GM21367 (cell line): Measurements from ENCODE around the gene RAP1GAP.

Experiments
- ATAC-seq: cut with Tn5 transposase; IDR thresholded peaks from one replicate; pipeline ENCODE4 v1.9.1; 2021; ENCODE audit not compliant: unreplicated experiment

The RAP1GAP gene

GRCh38 chr1:21596174-21596573, 73.0 kb downstream of the RAP1GAP start:
- no peak for ATAC-seq

GRCh38 chr1:21594935-21595897, 73.9 kb downstream of the RAP1GAP start:
- ATAC-seq: no peak

DNA sequence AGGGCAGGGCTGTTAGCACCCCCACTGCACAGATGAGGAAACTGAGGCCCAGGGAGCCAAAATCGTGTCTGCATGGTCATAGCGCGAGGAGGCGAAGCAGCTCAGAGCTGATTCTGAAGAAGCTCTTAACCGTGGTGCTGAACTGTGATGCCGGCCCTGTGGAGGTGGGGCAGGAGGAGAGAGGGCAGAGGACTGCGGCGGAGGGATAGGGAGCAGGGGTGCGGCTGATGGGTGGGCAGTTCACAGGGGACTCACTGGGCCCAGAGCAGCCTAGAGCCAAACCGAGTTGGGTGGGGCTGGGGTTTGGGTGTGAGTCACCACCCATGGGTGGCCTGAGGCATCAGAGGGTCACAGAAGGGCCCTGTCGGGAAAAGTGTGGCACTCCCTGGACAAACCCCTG, 74.7 kb downstream of the RAP1GAP start:
- no peak for ATAC-seq

GRCh38 chr1:21593231-21593630, 75.9 kb downstream of the RAP1GAP start:
- ATAC-seq: no peak

DNA sequence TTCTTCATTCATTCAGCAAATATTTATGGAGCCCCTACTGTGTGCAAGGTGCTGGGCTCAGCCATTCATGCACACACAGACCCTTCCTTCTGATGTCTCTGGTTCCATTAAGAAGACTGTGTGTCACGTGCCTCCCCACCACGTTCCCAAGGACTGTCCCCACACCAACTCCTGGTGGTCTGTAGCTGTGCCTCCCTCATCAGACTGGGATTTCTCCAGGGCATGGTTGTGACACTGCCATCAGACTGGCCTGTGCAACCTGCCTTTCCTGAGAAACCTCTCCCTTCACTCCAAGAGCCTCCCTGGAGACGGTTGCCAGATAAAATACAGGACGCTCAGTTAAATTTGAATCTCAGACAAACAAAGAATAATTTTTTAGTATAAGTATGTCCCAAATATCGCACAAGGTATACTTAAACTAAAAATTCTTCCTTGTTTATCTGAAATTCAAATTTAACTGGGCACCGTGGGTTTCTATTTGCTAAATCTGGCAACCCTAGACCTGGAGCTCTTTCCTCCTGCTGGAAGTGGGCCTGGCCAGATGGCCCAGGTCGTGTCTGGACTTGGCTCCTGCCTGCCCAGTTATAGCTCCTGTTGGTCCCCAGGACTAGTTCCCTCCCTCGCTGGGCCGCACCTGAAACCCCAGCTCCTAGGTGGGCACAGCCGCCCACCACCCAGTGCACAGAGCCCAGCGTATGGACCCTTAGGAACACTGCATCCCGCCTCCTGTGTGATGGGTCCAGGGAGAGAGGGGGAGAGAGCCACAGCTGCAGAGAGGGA, 76.9 kb downstream of the RAP1GAP start:
- ATAC-seq: no peak

GRCh38 chr1:21590934-21591333, 78.2 kb downstream of the RAP1GAP start:
- ATAC-seq: no peak

DNA sequence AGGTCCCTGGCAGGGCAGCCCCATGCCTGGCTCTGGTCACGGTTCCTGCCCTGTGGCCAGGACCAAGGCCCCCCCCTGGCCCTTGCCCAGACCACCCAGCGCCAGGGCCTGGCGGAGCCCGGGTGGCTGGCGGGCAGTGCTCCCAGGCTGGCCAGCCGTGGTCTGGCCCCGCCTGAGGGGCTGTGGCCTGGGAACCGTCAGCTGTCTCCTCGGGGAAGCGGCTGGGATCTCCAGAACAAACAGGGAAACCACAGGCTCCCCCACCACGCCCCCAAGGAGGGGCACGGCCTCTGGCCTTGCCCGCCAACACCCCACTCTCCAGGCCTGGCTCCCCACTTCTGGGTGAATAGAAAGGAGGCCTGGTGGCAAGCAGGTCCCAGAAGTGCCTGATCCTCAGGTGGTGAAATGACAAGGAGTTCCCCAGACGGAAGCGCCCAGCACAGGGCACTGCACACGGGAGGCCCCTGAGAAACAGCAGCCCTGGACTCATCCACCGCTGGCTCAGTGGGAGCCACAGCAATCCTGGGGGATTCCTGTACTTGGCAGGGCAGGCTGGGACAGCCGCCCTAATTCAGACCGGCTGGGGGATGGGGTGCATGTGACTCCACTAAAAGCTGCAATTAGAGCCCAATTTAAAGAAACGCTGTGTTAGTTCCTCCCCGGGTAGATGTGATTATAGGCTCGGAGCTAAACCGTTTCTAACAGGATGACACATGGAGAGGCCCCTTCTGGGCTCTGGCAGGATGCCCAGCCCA, 78.9 kb downstream of the RAP1GAP start:
- ATAC-seq: no peak

DNA sequence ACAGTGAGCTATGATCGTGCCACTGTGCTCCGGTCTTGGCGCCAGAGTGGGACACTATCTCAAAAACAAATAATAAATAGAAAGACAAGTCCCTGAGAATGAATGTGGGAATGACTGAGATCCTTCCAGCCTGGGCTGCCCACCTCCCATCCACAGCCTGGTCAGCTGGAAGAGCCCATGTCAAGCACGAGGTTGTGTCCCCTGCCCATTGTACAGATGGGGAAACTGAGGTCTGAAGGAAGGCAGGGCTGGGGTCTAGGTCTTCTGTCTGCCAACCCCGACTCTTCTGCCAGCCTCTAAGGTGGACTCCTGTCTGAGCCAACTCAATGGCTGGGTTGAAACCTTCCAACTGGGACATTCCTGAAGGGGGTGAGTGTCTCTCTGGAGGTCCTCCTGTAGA, 79.5 kb downstream of the RAP1GAP start:
- no peak for ATAC-seq

DNA sequence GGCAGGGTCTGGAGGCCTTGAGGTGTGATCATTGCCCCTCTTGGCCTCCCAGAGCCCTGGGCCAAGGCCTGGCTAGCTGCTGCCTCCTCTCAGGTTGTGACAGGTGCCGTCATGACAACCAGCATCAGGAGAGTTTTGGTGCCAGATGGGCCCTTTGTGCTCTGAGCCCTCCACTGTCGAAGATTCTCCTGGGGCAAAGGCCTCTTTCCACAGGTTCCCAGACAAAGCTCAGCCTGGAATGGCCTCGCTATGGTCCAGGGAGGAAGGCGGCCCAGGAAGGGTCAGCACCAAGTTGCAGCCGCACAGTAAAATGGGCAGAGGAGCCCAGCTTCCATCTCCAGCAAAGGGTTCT, 81.6 kb downstream of the RAP1GAP start:
- ATAC-seq: no peak

DNA sequence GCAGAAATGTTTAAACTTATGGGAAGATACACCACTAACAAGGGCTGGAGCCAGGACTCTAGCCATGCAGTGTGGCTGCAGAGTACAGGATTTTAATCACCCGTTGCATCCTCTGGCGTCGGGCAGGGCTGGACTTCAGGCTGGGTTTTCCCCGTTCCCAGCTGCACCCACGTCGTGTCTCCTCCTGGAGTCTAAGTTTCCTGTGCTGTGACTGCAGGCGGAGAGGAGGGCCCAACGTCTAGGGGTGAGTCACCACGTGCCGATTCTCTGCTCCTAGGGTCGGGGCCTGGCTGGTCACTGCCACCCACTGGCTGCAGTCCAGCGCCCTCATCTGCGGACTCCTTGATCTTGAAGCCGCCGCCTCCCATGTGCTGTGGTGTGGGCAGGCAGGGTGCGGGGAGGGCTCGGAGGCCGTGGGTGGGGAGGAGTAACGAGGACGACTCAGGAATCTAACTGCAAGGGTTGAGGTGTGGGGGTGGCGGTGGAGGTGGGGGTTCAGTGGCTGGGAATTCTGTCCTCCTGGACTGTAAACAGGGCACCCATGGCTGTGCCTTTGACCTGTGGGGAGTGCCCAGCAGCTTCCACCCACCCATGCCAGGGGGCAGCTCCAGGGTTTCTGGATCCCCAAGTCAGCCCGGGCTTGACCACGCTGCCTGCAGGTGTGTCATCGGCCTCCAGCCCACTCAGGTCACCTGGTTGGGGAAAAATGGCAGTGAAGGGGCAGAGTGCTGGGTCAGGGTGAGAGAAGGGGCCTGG, 82.1 kb downstream of the RAP1GAP start:
- no peak for ATAC-seq

GRCh38 chr1:21586222-21586621, 82.9 kb downstream of the RAP1GAP start:
- ATAC-seq: no peak

DNA sequence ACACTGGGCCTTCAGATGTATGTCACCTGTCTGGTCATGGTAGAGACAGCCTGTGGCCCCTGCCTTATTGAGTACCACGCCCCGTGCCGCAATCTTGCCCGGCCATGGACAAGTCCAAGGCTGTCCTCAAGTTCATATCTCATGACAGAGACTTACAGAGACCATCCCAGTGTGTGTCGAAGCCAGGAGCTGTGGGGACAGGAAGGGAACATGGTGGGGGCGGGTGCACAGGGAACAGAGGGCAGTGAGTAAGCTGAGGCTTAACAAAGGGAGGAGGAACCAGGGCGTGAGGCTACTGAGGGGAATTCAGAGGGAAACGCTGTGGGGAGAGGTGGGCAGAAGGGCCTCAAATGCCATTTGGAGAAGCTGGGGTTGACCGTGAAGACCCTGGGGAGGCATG, 84.1 kb downstream of the RAP1GAP start:
- no peak for ATAC-seq

DNA sequence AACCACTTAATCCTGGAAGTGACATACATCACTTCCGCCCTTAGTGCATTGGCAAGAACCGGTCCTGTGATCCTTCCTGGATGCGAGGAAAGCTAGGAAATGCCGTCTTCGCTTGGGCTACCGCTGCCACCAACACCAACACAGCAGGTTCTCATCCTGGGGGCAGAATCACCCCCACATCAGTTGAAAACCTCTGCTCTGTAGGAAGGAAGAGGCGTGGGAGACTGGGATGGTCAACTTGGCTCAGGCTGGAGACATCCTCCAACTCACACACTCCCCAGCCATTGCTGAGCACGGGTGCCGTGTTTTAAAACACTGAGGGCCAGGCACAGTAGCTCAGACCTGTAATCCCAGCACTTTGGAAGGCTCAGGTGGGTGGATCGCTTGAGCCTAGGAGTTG, 85.1 kb downstream of the RAP1GAP start:
- ATAC-seq: no peak

GRCh38 chr1:21579791-21580190, 89.4 kb downstream of the RAP1GAP start:
- no peak for ATAC-seq

DNA sequence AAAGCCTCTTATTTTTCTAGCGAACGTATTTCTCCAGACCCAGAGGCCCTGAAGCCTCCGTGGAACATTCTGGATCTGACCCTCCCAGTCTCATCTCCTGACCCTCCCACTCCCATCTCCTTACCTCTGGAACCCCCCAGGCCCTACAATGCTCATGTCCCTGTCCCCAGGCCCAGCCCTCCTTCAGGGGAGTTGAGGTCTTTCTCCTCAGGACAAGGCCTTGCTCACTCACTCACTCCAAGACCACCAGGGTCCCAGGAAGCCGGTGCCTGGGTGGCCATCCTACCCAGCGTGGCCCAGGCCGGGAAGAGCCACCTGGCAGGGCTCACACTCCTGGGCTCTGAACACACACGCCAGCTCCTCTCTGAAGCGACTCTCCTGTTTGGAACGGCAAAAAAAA, 91.2 kb downstream of the RAP1GAP start:
- ATAC-seq: no peak

GRCh38 chr1:21577324-21577723, 91.8 kb downstream of the RAP1GAP start:
- no peak for ATAC-seq

DNA sequence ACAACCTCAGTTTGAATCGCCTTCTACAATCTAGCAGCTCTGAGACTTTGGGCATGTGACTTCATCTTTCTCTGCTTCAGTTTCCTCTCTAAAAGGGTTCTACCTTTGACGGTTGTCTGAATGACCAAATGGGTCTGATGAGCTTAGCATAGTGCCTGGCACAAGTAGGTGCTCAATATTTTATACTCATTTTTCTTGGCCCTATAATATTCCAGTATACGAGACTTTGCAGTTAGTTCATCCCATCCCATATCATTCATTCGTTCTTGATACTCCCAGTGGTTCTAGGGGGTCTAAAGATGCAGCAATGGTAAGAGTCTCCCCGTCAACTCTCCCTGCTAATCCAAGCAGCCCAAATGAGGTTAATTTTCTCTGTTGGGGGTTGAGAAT, 92.4 kb downstream of the RAP1GAP start:
- ATAC-seq: no peak

GRCh38 chr1:21576031-21576797, 92.9 kb downstream of the RAP1GAP start:
- ATAC-seq: no peak

DNA sequence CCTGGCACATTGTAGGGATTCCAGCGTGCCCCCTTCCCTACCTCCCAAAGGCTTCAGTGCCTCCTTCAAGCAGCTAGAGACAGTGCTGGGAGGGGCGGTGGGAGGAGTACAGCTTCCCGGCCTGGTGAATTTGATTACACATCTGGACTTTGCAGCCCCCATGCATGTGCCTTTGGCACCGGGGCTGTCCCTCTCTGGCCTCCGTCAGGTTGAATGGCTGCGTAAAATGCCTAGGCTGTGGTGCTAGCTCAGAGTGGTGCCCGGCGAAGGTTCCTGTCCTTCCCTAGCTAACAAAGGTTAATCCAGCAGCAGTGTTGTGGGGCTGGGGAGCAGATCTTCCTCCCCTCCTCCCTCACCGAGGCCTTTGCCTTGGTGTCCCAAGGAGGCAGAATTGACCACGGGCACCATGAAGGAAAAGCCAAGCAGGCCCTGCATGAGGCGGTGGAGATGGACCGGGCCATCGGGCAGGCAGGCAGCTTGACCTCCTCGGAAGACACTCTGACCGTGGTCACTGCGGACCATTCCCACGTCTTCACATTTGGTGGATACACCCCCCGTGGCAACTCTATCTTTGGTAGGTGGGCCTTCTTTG, 93.7 kb downstream of the RAP1GAP start:
- no peak for ATAC-seq
